ENCODE results near the gene DIAPH3.

The DIAPH3 gene

DNA sequence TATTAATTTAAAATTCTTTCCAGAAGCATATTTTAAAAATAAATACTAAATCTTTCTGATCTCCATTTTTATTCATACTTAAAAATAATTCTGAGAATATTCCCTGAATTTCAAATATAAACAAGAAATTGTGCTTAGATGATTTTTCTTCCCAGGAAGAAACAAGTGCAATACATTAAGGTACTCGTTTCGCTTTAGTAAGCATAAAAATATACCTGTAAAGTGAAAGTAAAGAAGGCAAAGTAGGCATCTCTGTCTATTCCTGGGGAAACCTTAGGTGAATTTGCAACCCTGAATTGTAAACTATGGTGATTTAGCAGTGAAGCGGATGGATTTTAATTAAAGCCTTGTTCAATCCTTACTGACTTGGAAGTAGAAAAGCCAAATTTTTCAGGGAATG, 354.2 kb downstream of the DIAPH3 start:
- H3K36me3 ChIP-seq (ENCODE audit: insufficient read depth, low read length): no peaks in the 10 kb centered on the region
- H3K4me1 ChIP-seq (ENCODE audit: insufficient read depth, low read length): no peaks in the 10 kb centered on the region
- no peak overlapping the region for H3K27ac ChIP-seq (ENCODE audit: low read depth, low read length)
- no peak overlapping the region for H3K4me3 ChIP-seq (ENCODE audit: low read depth in 1 of 2, low read length in 2 of 2)
- H3K27me3 ChIP-seq (ENCODE audit: control insufficient read depth in 1 of 2, insufficient read depth in 2 of 2, low read length in 2 of 2): no peaks in the 10 kb centered on the region
- H3K9ac ChIP-seq (ENCODE audit: low read length): no peak overlapping the region
- H3K9me3 ChIP-seq (ENCODE audit: low read length): no peaks in the 10 kb centered on the region

GRCh38 chr13:59806801-59807200, 356.9 kb downstream of the DIAPH3 start:
- Histone ChIP-seq H3K4me1 (ENCODE audit: insufficient read depth, low read length) (no peaks in the 10 kb centered on the region), H3K9me3 (ENCODE audit: low read length) (no peaks in the 10 kb centered on the region), H3K36me3 (ENCODE audit: insufficient read depth, low read length) (no peaks in the 10 kb centered on the region), H3K9ac (ENCODE audit: low read length) (no peak overlapping the region), H3K27ac (ENCODE audit: low read depth, low read length) (no peak overlapping the region), H3K27me3 (ENCODE audit: control insufficient read depth in 1 of 2, insufficient read depth in 2 of 2, low read length in 2 of 2) (no peaks in the 10 kb centered on the region), H3K4me3 (ENCODE audit: low read depth in 1 of 2, low read length in 2 of 2) (no peak overlapping the region)

DNA sequence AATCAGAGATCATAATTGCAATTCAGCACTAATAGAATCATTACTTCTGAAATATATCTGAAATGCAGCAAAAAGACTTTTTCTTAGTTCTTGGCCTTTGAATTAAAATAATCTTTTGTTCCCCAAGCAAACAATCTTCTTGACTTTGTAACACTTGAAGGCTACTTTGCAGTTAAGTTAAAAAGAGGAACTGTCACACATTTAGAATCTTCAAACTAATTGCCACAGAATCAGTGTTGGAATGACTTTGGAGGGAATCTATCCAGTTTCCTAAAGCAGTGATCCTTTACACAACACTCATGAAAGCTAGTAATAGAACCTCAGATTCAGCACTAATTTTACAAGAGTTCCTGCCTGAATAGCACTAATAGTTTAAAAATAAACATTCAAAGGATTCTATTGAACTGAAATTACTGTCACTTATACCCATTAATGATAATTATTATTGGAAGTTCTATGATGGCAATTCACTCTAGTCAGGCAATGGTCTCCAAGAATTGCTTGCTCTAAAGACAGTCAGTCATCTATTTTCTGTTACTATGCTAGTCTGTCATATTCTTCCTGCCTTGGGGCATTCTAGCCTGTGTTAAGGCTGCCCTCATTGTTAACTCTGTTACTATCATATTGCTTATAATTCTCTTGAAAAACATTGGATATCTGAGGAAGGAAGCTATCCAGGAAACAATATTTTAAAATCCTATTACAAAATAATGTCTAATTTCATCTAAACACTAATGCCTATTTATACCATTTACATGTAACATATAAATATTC, 362.4 kb downstream of the DIAPH3 start:
- no peak overlapping the region for H3K9ac ChIP-seq (ENCODE audit: low read length)
- H3K9me3 ChIP-seq (ENCODE audit: low read length): no peaks in the 10 kb centered on the region
- no peaks in the 10 kb centered on the region for H3K27me3 ChIP-seq (ENCODE audit: control insufficient read depth in 1 of 2, insufficient read depth in 2 of 2, low read length in 2 of 2)
- H3K4me1 ChIP-seq (ENCODE audit: insufficient read depth, low read length): no peaks in the 10 kb centered on the region
- no peak overlapping the region for H3K27ac ChIP-seq (ENCODE audit: low read depth, low read length)
- H3K36me3 ChIP-seq (ENCODE audit: insufficient read depth, low read length): no peaks in the 10 kb centered on the region
- no peak overlapping the region for H3K4me3 ChIP-seq (ENCODE audit: low read depth in 1 of 2, low read length in 2 of 2)

DNA sequence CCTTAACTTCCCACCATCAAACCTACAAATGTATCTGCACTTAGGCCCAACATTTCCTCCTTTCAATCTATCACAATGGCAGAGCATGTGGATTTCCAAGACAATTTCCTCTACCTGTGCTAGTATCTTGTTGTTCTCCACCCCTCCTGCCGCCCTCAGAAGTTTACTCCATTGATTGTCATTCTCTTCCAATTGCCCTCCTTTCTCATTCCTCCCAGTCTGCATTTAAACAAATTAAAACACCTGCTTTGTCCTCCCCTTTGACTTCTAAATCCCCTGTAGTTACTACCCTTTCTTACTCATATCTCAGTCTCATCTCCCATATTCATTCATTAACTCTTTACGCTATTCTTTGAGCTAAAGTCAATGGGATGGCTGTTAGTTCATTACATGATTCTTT, 370.6 kb downstream of the DIAPH3 start:
- H3K4me1 ChIP-seq (ENCODE audit: insufficient read depth, low read length): no peaks in the 10 kb centered on the region
- H3K9ac ChIP-seq (ENCODE audit: low read length): no peak overlapping the region
- H3K9me3 ChIP-seq (ENCODE audit: low read length): no peaks in the 10 kb centered on the region
- H3K36me3 ChIP-seq (ENCODE audit: insufficient read depth, low read length): no peaks in the 10 kb centered on the region
- H3K27me3 ChIP-seq (ENCODE audit: control insufficient read depth in 1 of 2, insufficient read depth in 2 of 2, low read length in 2 of 2): no peaks in the 10 kb centered on the region
- H3K4me3 ChIP-seq (ENCODE audit: low read depth in 1 of 2, low read length in 2 of 2): no peak overlapping the region
- no peak overlapping the region for H3K27ac ChIP-seq (ENCODE audit: low read depth, low read length)

GRCh38 chr13:59790626-59791025, 373.1 kb downstream of the DIAPH3 start:
- Histone ChIP-seq H3K4me3 (ENCODE audit: low read depth in 1 of 2, low read length in 2 of 2) (no peak overlapping the region), H3K9ac (ENCODE audit: low read length) (no peak overlapping the region), H3K4me1 (ENCODE audit: insufficient read depth, low read length) (no peaks in the 10 kb centered on the region), H3K27me3 (ENCODE audit: control insufficient read depth in 1 of 2, insufficient read depth in 2 of 2, low read length in 2 of 2) (no peaks in the 10 kb centered on the region), H3K36me3 (ENCODE audit: insufficient read depth, low read length) (no peaks in the 10 kb centered on the region), H3K27ac (ENCODE audit: low read depth, low read length) (no peak overlapping the region), H3K9me3 (ENCODE audit: low read length) (no peaks in the 10 kb centered on the region)

GRCh38 chr13:59789558-59789957, 374.2 kb downstream of the DIAPH3 start:
- no peak overlapping the region for H3K4me3 ChIP-seq (ENCODE audit: low read depth in 1 of 2, low read length in 2 of 2)
- H3K9ac ChIP-seq (ENCODE audit: low read length): no peak overlapping the region
- H3K27me3 ChIP-seq (ENCODE audit: control insufficient read depth in 1 of 2, insufficient read depth in 2 of 2, low read length in 2 of 2): no peaks in the 10 kb centered on the region
- no peak overlapping the region for H3K27ac ChIP-seq (ENCODE audit: low read depth, low read length)
- no peaks in the 10 kb centered on the region for H3K4me1 ChIP-seq (ENCODE audit: insufficient read depth, low read length)
- H3K36me3 ChIP-seq (ENCODE audit: insufficient read depth, low read length): no peaks in the 10 kb centered on the region
- no peaks in the 10 kb centered on the region for H3K9me3 ChIP-seq (ENCODE audit: low read length)

DNA sequence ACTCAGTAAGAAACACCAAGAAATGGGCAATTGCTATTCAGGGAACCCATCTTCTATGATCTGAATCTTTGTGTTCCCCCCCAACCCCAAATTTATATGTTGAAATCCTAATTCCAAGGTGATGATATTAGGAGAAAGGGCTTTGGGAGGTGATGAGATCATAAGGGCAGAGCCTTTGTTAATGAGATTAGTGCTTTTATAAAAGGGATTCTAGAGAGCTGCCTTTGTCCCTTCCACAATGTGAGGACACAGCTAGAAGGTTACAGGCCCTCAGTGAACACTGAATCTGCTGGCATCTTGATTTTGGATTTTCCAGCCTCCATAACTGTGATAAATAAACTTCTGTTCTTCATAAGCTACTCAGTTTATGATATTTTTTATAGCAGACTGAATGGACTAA, 376.0 kb downstream of the DIAPH3 start:
- H3K36me3 ChIP-seq (ENCODE audit: insufficient read depth, low read length): no peaks in the 10 kb centered on the region
- H3K9ac ChIP-seq (ENCODE audit: low read length): no peak overlapping the region
- H3K4me3 ChIP-seq (ENCODE audit: low read depth in 1 of 2, low read length in 2 of 2): no peak overlapping the region

GRCh38 chr13:59782696-59783095, 381.0 kb downstream of the DIAPH3 start:
- Histone ChIP-seq H3K36me3 (ENCODE audit: insufficient read depth, low read length) (no peaks in the 10 kb centered on the region), H3K9ac (ENCODE audit: low read length) (no peak overlapping the region), H3K27ac (ENCODE audit: low read depth, low read length) (no peak overlapping the region), H3K9me3 (ENCODE audit: low read length) (no peaks in the 10 kb centered on the region), H3K4me3 (ENCODE audit: low read depth in 1 of 2, low read length in 2 of 2) (no peak overlapping the region), H3K4me1 (ENCODE audit: insufficient read depth, low read length) (no peaks in the 10 kb centered on the region), H3K27me3 (ENCODE audit: control insufficient read depth in 1 of 2, insufficient read depth in 2 of 2, low read length in 2 of 2) (no peaks in the 10 kb centered on the region)

More for the DNA sequence above, 376.0 kb downstream of the DIAPH3 start:
- H3K27ac ChIP-seq (ENCODE audit: low read depth, low read length): no peak overlapping the region
- H3K9me3 ChIP-seq (ENCODE audit: low read length): no peaks in the 10 kb centered on the region
- H3K27me3 ChIP-seq (ENCODE audit: control insufficient read depth in 1 of 2, insufficient read depth in 2 of 2, low read length in 2 of 2): no peaks in the 10 kb centered on the region
- H3K4me1 ChIP-seq (ENCODE audit: insufficient read depth, low read length): no peaks in the 10 kb centered on the region

DNA sequence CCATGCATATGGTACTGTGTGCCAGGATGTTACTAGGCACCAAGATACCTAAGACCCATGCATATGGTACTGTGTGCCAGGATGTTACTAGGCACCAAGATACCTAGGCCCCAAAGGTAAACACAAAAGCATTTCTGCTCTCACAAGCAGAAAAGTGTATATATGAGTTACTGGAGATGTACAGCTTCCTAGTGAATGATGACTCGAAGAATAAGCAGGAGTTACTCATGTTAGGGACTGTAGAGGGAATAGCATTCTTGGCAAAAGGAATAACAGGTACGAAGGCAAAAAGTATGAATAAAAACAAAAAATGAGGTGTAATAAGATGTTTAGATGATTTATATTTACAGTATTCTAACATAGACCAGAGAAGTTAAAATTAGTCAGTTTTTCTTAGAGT, 383.7 kb downstream of the DIAPH3 start:
- no peaks in the 10 kb centered on the region for H3K36me3 ChIP-seq (ENCODE audit: insufficient read depth, low read length)
- no peaks in the 10 kb centered on the region for H3K9me3 ChIP-seq (ENCODE audit: low read length)
- no peak overlapping the region for H3K27ac ChIP-seq (ENCODE audit: low read depth, low read length)
- H3K27me3 ChIP-seq (ENCODE audit: control insufficient read depth in 1 of 2, insufficient read depth in 2 of 2, low read length in 2 of 2): no peaks in the 10 kb centered on the region
- no peak overlapping the region for H3K4me3 ChIP-seq (ENCODE audit: low read depth in 1 of 2, low read length in 2 of 2)
- H3K4me1 ChIP-seq (ENCODE audit: insufficient read depth, low read length): no peaks in the 10 kb centered on the region
- no peak overlapping the region for H3K9ac ChIP-seq (ENCODE audit: low read length)

- no peaks in the 10 kb centered on the region for H3K9me3 ChIP-seq (ENCODE audit: low read length)
- peaks cover 5% of the 10 kb centered on the region for H3K4me1 ChIP-seq (ENCODE audit: insufficient read depth, low read length)
- H3K27ac ChIP-seq (ENCODE audit: low read depth, low read length): no peak overlapping the region
- no peak overlapping the region for H3K9ac ChIP-seq (ENCODE audit: low read length)
- H3K4me3 ChIP-seq (ENCODE audit: low read depth in 1 of 2, low read length in 2 of 2): no peak overlapping the region
- no peaks in the 10 kb centered on the region for H3K36me3 ChIP-seq (ENCODE audit: insufficient read depth, low read length)
- no peaks in the 10 kb centered on the region for H3K27me3 ChIP-seq (ENCODE audit: control insufficient read depth in 1 of 2, insufficient read depth in 2 of 2, low read length in 2 of 2)
These were observed 386.6 kb downstream of the DIAPH3 start for GRCh38 chr13:59776924-59777690.

DNA sequence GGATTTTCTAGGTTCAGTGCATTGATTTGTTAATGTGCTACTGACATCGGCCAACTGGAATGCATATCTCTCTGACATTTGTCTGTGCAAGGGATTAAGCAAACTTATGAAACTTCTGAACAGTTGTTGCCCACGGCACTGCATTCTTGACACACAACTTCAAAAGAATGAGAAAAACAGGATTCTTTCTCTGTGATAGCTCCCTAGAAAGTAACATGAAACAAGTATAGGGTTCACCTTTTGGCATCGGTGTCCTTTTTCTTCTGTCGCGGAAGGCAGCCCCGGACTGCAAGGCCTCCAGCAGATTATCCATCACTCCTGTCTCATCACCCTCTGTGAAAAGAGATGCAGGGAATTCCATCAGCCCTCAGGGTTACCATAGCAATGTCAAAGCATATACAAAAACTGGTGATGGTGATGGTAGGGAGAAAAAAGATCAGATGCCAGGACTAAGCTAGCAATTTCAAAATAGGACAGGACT, 389.2 kb downstream of the DIAPH3 start:
- H3K27ac ChIP-seq (ENCODE audit: low read depth, low read length): no peak overlapping the region
- no peak overlapping the region for H3K9ac ChIP-seq (ENCODE audit: low read length)
- H3K36me3 ChIP-seq (ENCODE audit: insufficient read depth, low read length): no peaks in the 10 kb centered on the region

More for the DNA sequence above, 389.2 kb downstream of the DIAPH3 start:
- Histone ChIP-seq H3K4me1 (ENCODE audit: insufficient read depth, low read length) (peaks cover 13% of the 10 kb centered on the region), H3K9me3 (ENCODE audit: low read length) (no peaks in the 10 kb centered on the region), H3K4me3 (ENCODE audit: low read depth in 1 of 2, low read length in 2 of 2) (no peak overlapping the region), H3K27me3 (ENCODE audit: control insufficient read depth in 1 of 2, insufficient read depth in 2 of 2, low read length in 2 of 2) (no peaks in the 10 kb centered on the region)

Data from muscle layer of colon (tissue), 2 donors.